Measurements from ENCODE around the gene UBE4B. TPM values are rescaled to one million over a fixed set of nuclear protein-coding genes. Genes with fewer than 3 reads are reported as not detected.

UBE4B gene
- total and polyA plus RNA-seq, 2 experiments from 2014 or later = 28.4 to 115 TPM

DNA sequence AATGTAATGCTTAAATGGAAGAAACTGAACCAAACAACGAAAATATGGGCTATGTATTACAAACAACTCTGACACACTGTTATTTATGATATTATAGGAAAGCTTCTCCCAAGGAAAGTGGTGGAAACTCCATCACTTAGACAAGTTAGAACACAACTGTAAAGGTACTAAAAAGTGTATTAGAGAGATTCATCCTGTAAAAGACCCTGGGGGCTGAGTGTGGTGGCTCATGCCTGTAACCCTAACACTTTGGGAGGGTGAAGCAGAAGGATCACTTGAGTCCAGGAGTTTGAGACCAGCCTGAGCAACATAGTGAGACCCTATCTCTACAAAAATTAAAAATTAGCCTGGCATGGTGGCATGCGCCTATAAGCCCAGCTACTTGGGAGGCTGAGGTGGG lies 7.4 kb upstream of the UBE4B start:
- Histone ChIP-seq H3K4me3 (no peak overlapping the region), H3K27me3 (ENCODE audit: insufficient read depth) (no peaks in the 10 kb centered on the region), H3K4me2 (no peak overlapping the region), H3K27ac (ENCODE audit: low read depth) (no peak overlapping the region), H2AFZ (no peak overlapping the region), H3K79me2 (replicated peaks; ENCODE audit: insufficient read depth) (no peaks in the 10 kb centered on the region), H3K4me1 (ENCODE audit: insufficient read depth) (no peaks in the 10 kb centered on the region), H4K20me1 (replicated peaks; ENCODE audit: insufficient read depth) (no peaks in the 10 kb centered on the region), H3K36me3 (ENCODE audit: insufficient read depth) (no peaks in the 10 kb centered on the region), H3F3A (replicated peaks; ENCODE audit: low read depth) (no peaks in the 10 kb centered on the region), H3K9me2 (ENCODE audit: insufficient read depth) (no peaks in the 10 kb centered on the region)
- ATAC-seq = no peak
- Mint-ChIP-seq H3K9me3 (peaks cover 5% of the 10 kb centered on the region; the same call in 1 of the 3 replicates), H3K36me3 (ENCODE audit: low read depth) (no peaks in the 10 kb centered on the region), H3K4me3 (no peak overlapping the region), H3K4me1 (no peaks in the 10 kb centered on the region; the same call in 2 of the 3 replicates), H3K27ac (no peak overlapping the region), H3K27me3 (ENCODE audit: insufficient read depth, low read depth, poor library complexity) (peaks cover 3% of the 10 kb centered on the region)
- DNase-seq (ENCODE audit: low spot score) = no peak
- TF ChIP-seq STAT1 (IDR thresholded peaks at IDR 0.05; ENCODE audit: unreplicated experiment) (no peak), ZNF331 (CRISPR knock-in tag; IDR thresholded peaks at IDR 0.05; ENCODE audit: low read depth) (no peak), POLR2AphosphoS5 (IDR thresholded peaks at IDR 0.05; ENCODE audit: low read depth) (no peak), JUNB (IDR thresholded peaks at IDR 0.05; ENCODE audit: unreplicated experiment) (no peak), EZH2phosphoT487 (IDR thresholded peaks at IDR 0.05; ENCODE audit: unreplicated experiment) (no peak)
- TF ChIP-seq, protein P1, sequence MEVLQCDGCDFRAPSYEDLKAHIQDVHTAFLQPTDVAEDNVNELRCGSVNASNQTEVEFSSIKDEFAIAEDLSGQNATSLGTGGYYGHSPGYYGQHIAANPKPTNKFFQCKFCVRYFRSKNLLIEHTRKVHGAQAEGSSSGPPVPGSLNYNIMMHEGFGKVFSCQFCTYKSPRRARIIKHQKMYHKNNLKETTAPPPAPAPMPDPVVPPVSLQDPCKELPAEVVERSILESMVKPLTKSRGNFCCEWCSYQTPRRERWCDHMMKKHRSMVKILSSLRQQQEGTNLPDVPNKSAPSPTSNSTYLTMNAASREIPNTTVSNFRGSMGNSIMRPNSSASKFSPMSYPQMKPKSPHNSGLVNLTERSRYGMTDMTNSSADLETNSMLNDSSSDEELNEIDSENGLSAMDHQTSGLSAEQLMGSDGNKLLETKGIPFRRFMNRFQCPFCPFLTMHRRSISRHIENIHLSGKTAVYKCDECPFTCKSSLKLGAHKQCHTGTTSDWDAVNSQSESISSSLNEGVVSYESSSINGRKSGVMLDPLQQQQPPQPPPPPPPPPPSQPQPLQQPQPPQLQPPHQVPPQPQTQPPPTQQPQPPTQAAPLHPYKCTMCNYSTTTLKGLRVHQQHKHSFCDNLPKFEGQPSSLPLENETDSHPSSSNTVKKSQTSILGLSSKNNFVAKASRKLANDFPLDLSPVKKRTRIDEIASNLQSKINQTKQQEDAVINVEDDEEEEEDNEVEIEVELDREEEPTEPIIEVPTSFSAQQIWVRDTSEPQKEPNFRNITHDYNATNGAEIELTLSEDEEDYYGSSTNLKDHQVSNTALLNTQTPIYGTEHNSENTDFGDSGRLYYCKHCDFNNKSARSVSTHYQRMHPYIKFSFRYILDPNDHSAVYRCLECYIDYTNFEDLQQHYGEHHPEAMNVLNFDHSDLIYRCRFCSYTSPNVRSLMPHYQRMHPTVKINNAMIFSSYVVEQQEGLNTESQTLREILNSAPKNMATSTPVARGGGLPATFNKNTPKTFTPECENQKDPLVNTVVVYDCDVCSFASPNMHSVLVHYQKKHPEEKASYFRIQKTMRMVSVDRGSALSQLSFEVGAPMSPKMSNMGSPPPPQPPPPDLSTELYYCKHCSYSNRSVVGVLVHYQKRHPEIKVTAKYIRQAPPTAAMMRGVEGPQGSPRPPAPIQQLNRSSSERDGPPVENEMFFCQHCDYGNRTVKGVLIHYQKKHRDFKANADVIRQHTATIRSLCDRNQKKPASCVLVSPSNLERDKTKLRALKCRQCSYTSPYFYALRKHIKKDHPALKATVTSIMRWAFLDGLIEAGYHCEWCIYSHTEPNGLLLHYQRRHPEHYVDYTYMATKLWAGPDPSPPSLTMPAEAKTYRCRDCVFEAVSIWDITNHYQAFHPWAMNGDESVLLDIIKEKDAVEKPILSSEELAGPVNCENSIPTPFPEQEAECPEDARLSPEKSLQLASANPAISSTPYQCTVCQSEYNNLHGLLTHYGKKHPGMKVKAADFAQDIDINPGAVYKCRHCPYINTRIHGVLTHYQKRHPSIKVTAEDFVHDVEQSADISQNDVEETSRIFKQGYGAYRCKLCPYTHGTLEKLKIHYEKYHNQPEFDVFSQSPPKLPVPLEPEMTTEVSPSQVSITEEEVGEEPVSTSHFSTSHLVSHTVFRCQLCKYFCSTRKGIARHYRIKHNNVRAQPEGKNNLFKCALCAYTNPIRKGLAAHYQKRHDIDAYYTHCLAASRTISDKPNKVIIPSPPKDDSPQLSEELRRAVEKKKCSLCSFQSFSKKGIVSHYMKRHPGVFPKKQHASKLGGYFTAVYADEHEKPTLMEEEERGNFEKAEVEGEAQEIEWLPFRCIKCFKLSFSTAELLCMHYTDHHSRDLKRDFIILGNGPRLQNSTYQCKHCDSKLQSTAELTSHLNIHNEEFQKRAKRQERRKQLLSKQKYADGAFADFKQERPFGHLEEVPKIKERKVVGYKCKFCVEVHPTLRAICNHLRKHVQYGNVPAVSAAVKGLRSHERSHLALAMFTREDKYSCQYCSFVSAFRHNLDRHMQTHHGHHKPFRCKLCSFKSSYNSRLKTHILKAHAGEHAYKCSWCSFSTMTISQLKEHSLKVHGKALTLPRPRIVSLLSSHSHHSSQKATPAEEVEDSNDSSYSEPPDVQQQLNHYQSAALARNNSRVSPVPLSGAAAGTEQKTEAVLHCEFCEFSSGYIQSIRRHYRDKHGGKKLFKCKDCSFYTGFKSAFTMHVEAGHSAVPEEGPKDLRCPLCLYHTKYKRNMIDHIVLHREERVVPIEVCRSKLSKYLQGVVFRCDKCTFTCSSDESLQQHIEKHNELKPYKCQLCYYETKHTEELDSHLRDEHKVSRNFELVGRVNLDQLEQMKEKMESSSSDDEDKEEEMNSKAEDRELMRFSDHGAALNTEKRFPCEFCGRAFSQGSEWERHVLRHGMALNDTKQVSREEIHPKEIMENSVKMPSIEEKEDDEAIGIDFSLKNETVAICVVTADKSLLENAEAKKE (CRISPR knock-in tag; IDR thresholded peaks at IDR 0.05) = no peak

- H3K4me1 Mint-ChIP-seq = peaks cover under 1% of the 10 kb centered on the region
- no peak overlapping the region for H3K27ac Mint-ChIP-seq
- Histone ChIP-seq H4K20me1 (replicated peaks; ENCODE audit: insufficient read depth) (no peaks in the 10 kb centered on the region), H2AFZ (no peak overlapping the region), H3K4me1 (ENCODE audit: insufficient read depth) (0 out of 2 replicates have a peak, but pooled peaks cover 2% of the 10 kb centered on the region), H3K36me3 (ENCODE audit: insufficient read depth) (no peaks in the 10 kb centered on the region), H3K27me3 (ENCODE audit: insufficient read depth) (no peaks in the 10 kb centered on the region), H3K4me3 (no peak overlapping the region), H3K9me2 (ENCODE audit: insufficient read depth) (no peaks in the 10 kb centered on the region), H3K27ac (ENCODE audit: low read depth) (no peak overlapping the region), H3K4me2 (no peak overlapping the region), H3K79me2 (replicated peaks; ENCODE audit: insufficient read depth) (no peaks in the 10 kb centered on the region), H3F3A (replicated peaks; ENCODE audit: low read depth) (no peaks in the 10 kb centered on the region)
- H3K36me3 Mint-ChIP-seq (ENCODE audit: low read depth) = no peaks in the 10 kb centered on the region; the same call in 2 of the 3 replicates
- ATAC-seq (no peak), DNase-seq (ENCODE audit: low spot score) (no peak)
- H3K9me3 Mint-ChIP-seq = peaks cover 5% of the 10 kb centered on the region; the same call in 1 of the 3 replicates
- peaks cover 3% of the 10 kb centered on the region for H3K27me3 Mint-ChIP-seq (ENCODE audit: insufficient read depth, low read depth, poor library complexity)
- no peak overlapping the region for H3K4me3 Mint-ChIP-seq
- TF ChIP-seq EZH2phosphoT487 (IDR thresholded peaks at IDR 0.05; ENCODE audit: unreplicated experiment) = no peak
- no peak for TF ChIP-seq ZNF331 (CRISPR knock-in tag; IDR thresholded peaks at IDR 0.05; ENCODE audit: low read depth)
- no peak for TF ChIP-seq ZNF114 (CRISPR knock-in tag; IDR thresholded peaks at IDR 0.05)
- TF ChIP-seq EZH2 (IDR thresholded peaks at IDR 0.05; ENCODE audit: low read depth, unreplicated experiment) = no peak
- TF ChIP-seq, protein P2, sequence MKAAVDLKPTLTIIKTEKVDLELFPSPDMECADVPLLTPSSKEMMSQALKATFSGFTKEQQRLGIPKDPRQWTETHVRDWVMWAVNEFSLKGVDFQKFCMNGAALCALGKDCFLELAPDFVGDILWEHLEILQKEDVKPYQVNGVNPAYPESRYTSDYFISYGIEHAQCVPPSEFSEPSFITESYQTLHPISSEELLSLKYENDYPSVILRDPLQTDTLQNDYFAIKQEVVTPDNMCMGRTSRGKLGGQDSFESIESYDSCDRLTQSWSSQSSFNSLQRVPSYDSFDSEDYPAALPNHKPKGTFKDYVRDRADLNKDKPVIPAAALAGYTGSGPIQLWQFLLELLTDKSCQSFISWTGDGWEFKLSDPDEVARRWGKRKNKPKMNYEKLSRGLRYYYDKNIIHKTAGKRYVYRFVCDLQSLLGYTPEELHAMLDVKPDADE (IDR thresholded peaks at IDR 0.05) = no peak
- TF ChIP-seq JUNB (IDR thresholded peaks at IDR 0.05; ENCODE audit: unreplicated experiment) = no peak
- TF ChIP-seq NANOG (IDR thresholded peaks at IDR 0.05; ENCODE audit: borderline replicate concordance) = no peak
These were observed 5.7 kb upstream of the UBE4B start for GRCh38 chr1:10027027-10027426.

Data from GM23338 (cell line).